Keratinocyte (primary cell): ENCODE results near the gene SLC38A6. TPM values are rescaled to one million over a fixed set of nuclear protein-coding genes. Genes with fewer than 3 reads are reported as not detected.

ENCODE experiments used
- DNase-seq: peaks from one replicate; pipeline ENCODE4 v3.0.0-alpha.2; 2011; ENCODE audit warnings: low read depth, missing footprints, low spot score
- FAIRE-seq: peaks from 2 replicates; lab custom pipeline; 2011; peaks lifted over from hg19 to GRCh38; lab: Jason Lieb, UNC
- H2AFZ ChIP-seq: 2 replicates; pipeline ENCODE4 v1.6.0; 2012; ENCODE audit warnings: low read length, control low read depth, inconsistent platforms; ENCODE audit not compliant: control insufficient read depth
- H3K27ac ChIP-seq: 2 replicates; pipeline ENCODE4 v1.5.1; 2011; ENCODE audit warnings: low read length; ENCODE audit not compliant: control insufficient read depth, insufficient read depth
- H3K27me3 ChIP-seq: 3 replicates; pipeline ENCODE4 v1.6.0; 2011; ENCODE audit warnings: low read length; ENCODE audit not compliant: control insufficient read depth, insufficient read depth; ENCODE audit errors: extremely low read depth
- H3K36me3 ChIP-seq, 2 experiments: 2 replicates in 1 of 2; 3 replicates in 1 of 2; pipeline ENCODE4 v1.5.1; 2011; ENCODE audit warnings: low read length in 2 of 2, mild to moderate bottlenecking in 1 of 2; ENCODE audit not compliant: control insufficient read depth in 2 of 2, insufficient read depth in 2 of 2; ENCODE audit errors: extremely low read depth in 1 of 2
- H3K4me1 ChIP-seq: 3 replicates; pipeline ENCODE4 v1.5.1; 2011; ENCODE audit warnings: low read length; ENCODE audit not compliant: control insufficient read depth, insufficient read depth; ENCODE audit errors: extremely low read depth
- H3K4me2 ChIP-seq: 3 replicates; pipeline ENCODE4 v1.6.0; 2011; ENCODE audit warnings: low read depth, low read length; ENCODE audit not compliant: control insufficient read depth, insufficient read depth; ENCODE audit errors: extremely low read depth
- H3K4me3 ChIP-seq, 3 experiments: fragments of 200-600 bp in 1 of 3; sonication (generic) in 1 of 3; 2 replicates in 2 of 3; 3 replicates in 1 of 3; pipeline ENCODE4 v1.5.1; 2011 to 2016; ENCODE audit warnings: low read length in 3 of 3, mild to moderate bottlenecking in 3 of 3, control low read depth in 2 of 3, inconsistent platforms in 1 of 3, low read depth in 1 of 3, mixed read lengths in 1 of 3, mixed run types in 1 of 3, moderate library complexity in 1 of 3; ENCODE audit not compliant: control insufficient read depth in 2 of 3, insufficient read depth in 2 of 3; ENCODE audit errors: extremely low read depth in 1 of 3
- H3K79me2 ChIP-seq: 2 replicates; pipeline ENCODE4 v1.6.0; 2012; ENCODE audit warnings: low read length; ENCODE audit not compliant: control insufficient read depth, insufficient read depth
- H3K9ac ChIP-seq: 3 replicates; pipeline ENCODE4 v1.6.0; 2011; ENCODE audit warnings: low read length; ENCODE audit not compliant: control insufficient read depth, insufficient read depth; ENCODE audit errors: extremely low read depth
- H3K9me1 ChIP-seq: 3 replicates; pipeline ENCODE4 v1.6.0; 2011; ENCODE audit warnings: low read length; ENCODE audit not compliant: control insufficient read depth, insufficient read depth; ENCODE audit errors: extremely low read depth
- H3K9me3 ChIP-seq: 2 replicates; pipeline ENCODE4 v1.5.1; 2012; ENCODE audit warnings: low read depth, low read length; ENCODE audit not compliant: control insufficient read depth
- H4K20me1 ChIP-seq: 3 replicates; pipeline ENCODE4 v1.6.0; 2011; ENCODE audit warnings: low read length; ENCODE audit not compliant: control insufficient read depth, insufficient read depth; ENCODE audit errors: extremely low read depth
- EZH2 ChIP-seq: IDR thresholded peaks from one replicate; pipeline ENCODE4 v1.6.1; 2012; ENCODE audit warnings: inconsistent platforms, mild to moderate bottlenecking, low read length, moderate library complexity
- dilution Hi-C: fragments of 300-500 bp; cut with MboI; formaldehyde crosslinking; loops from one replicate; pipeline ENCODE4 v1.7.0; 2020; ENCODE audit warnings: low sequenced_read_pairs; ENCODE audit not compliant: extremely low pct_ligation_motif_present
- polyA plus RNA-seq, 5 experiments: library from polyadenylated mRNA; depleted of rRNA in 3 of 5; stranded (reverse) in 3 of 5; stranded (forward) in 1 of 5; unstranded in 1 of 5; fragments of >200 nt; gene quantifications; 1 replicate in 1 of 5; 2 replicates in 3 of 5; 3 replicates in 1 of 5; pipeline versions ENCODE4 v1.2.1 to v1.2.3, GENCODE V29; 2011 to 2012; ENCODE audit warnings: missing spikeins in 2 of 5, low read depth in 1 of 5, low replicate concordance in 1 of 5
- TF ChIP-seq, protein P1 (sequence below), 3 experiments: IDR thresholded peaks in 1 of 3; conservative IDR thresholded peaks in 1 of 3; optimal IDR thresholded peaks in 1 of 3; 2 replicates in 2 of 3; 3 replicates in 1 of 3; pipeline versions ENCODE3 to v1.5.1; 2011; ENCODE audit warnings: low read length in 3 of 3, mild to moderate bottlenecking in 3 of 3, moderate library complexity in 2 of 3, control low read depth in 1 of 3, inconsistent platforms in 1 of 3; ENCODE audit not compliant: insufficient read depth in 2 of 3; ENCODE audit errors: extremely low read depth in 1 of 3

The SLC38A6 gene
- polyA plus RNA-seq, 1 donor (not counting 4 experiments of a cell fraction or from before 2014, with no cell fraction given) = 15.7 TPM

DNA sequence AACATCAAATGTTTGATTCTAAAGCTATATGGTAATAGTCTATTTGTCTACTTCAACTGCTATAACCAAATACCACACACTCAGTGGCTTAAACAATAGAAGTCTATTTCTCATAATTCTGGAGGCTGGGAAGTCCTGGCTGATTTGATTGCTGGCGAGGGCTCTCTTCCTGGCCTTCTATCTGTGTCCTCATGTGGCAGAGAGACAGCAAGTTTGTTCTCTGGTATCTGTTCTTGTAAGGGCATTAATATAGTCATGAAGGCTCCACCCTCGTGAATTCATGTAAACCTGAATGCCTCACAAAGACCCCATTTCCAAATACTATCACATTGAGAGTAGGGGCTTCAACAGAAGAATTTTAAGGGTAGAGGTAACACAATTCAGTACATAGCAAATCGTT is 34.3 kb upstream of the SLC38A6 start:
- H3K36me3 ChIP-seq = no peaks in the 10 kb centered on the region
- dilution Hi-C loops = no loop called here
- no peaks in the 10 kb centered on the region for H3K4me1 ChIP-seq
- H3K4me3 ChIP-seq = no peak overlapping the region
- H3K79me2 ChIP-seq = no peaks in the 10 kb centered on the region
- no peak overlapping the region for H3K9ac ChIP-seq
- H4K20me1 ChIP-seq = no peaks in the 10 kb centered on the region
- H3K9me3 ChIP-seq = no peaks in the 10 kb centered on the region
- no peak overlapping the region for H3K4me2 ChIP-seq
- no peak overlapping the region for H2AFZ ChIP-seq
- H3K27ac ChIP-seq = no peak overlapping the region
- H3K27me3 ChIP-seq = no peaks in the 10 kb centered on the region
- DNase-seq (no peak), FAIRE-seq (no peak)
- no peaks in the 10 kb centered on the region for H3K9me1 ChIP-seq
- TF ChIP-seq, protein P1, sequence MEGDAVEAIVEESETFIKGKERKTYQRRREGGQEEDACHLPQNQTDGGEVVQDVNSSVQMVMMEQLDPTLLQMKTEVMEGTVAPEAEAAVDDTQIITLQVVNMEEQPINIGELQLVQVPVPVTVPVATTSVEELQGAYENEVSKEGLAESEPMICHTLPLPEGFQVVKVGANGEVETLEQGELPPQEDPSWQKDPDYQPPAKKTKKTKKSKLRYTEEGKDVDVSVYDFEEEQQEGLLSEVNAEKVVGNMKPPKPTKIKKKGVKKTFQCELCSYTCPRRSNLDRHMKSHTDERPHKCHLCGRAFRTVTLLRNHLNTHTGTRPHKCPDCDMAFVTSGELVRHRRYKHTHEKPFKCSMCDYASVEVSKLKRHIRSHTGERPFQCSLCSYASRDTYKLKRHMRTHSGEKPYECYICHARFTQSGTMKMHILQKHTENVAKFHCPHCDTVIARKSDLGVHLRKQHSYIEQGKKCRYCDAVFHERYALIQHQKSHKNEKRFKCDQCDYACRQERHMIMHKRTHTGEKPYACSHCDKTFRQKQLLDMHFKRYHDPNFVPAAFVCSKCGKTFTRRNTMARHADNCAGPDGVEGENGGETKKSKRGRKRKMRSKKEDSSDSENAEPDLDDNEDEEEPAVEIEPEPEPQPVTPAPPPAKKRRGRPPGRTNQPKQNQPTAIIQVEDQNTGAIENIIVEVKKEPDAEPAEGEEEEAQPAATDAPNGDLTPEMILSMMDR (optimal IDR thresholded peaks at IDR 0.05 in 1 of 3, IDR thresholded peaks at IDR 0.05 in 1 of 3, conservative IDR thresholded peaks at IDR 0.05 in 1 of 3; ENCODE audit: extremely low read depth in 1 of 3, insufficient read depth in 2 of 3, low read length in 3 of 3) = no peak
- no peak for TF ChIP-seq EZH2

- no peak overlapping the region for H3K27ac ChIP-seq
- no peaks in the 10 kb centered on the region for H3K27me3 ChIP-seq
- FAIRE-seq (no peak), DNase-seq (no peak)
- dilution Hi-C loops = no loop called here
- H3K4me1 ChIP-seq = no peaks in the 10 kb centered on the region
- H3K4me2 ChIP-seq = no peak overlapping the region
- H3K4me3 ChIP-seq = no peak overlapping the region
- no peak overlapping the region for H2AFZ ChIP-seq
- no peak overlapping the region for H3K9ac ChIP-seq
- H3K79me2 ChIP-seq = no peaks in the 10 kb centered on the region
- TF ChIP-seq, protein P1 (optimal IDR thresholded peaks at IDR 0.05 in 1 of 3, IDR thresholded peaks at IDR 0.05 in 1 of 3, conservative IDR thresholded peaks at IDR 0.05 in 1 of 3; ENCODE audit: extremely low read depth in 1 of 3, insufficient read depth in 2 of 3, low read length in 3 of 3) = no peak
- no peak for TF ChIP-seq EZH2
- no peaks in the 10 kb centered on the region for H3K9me3 ChIP-seq
- no peaks in the 10 kb centered on the region for H3K9me1 ChIP-seq
- no peaks in the 10 kb centered on the region for H3K36me3 ChIP-seq
- no peaks in the 10 kb centered on the region for H4K20me1 ChIP-seq
Observed at GRCh38 chr14:60951776-60952435, 29.1 kb upstream of the SLC38A6 start.
